ENCODE results near the gene ENTR1.

ENTR1 gene, protein sequence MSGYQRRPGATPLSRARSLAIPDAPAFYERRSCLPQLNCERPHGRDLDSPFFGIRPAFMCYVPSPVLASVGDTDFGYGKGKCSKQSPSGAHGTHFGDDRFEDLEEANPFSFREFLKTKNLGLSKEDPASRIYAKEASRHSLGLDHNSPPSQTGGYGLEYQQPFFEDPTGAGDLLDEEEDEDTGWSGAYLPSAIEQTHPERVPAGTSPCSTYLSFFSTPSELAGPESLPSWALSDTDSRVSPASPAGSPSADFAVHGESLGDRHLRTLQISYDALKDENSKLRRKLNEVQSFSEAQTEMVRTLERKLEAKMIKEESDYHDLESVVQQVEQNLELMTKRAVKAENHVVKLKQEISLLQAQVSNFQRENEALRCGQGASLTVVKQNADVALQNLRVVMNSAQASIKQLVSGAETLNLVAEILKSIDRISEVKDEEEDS

GRCh38 chr9:136410500-136411287 lies at the start of gene ENTR1, which contains the start of gene PMPCA:
Gene ENTR1, minus strand, starts transcription at chr9:136410614. Its CDS starts 217 bp downstream, at chr9:136410397.
Gene PMPCA, plus strand, starts transcription at chr9:136410658. Its CDS starts 11 bp downstream, at chr9:136410669.
- ChIA-PET CTCF (no interaction called here), POLR2A (interaction anchor here (0.7 to 2.2 kb wide), 5 partner anchors 10 to 47 kb away, joined by 3 to 10 read pairs (median 3); partner anchors contain the start of gene DNLZ)
- DNase-seq (ENCODE audit: extremely low spot score), result peak; percentile 97
- peak; percentile 47 for TF ChIP-seq L3MBTL2 (conservative IDR thresholded peaks at IDR 0.05)
- TF ChIP-seq SP1 (IDR thresholded peaks at IDR 0.05), result no peak
- peak; percentile 66; the same call in 1 of the 2 replicates for TF ChIP-seq ELF4 (IDR thresholded peaks at IDR 0.05)

DNA sequence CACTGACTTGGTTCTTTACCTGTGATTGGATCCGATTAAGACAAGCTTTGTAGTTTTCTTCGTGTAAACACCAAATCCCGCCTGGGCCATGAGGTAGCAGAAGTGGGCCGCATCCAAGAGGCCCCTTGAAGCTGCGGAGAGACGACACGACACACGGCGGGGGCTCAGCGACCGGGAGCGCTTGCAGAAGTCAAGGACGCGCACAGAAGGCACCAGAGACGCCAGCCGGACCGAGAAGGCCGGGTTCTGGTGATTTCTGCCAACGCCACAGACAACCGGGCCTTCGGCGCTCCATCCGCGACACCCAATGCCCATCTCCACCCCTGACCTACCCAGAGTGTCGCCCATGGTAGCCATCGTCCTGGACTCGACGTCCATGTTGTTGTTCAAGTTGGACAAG lies 49.0 kb upstream of the ENTR1 start:
- TF ChIP-seq L3MBTL2 (conservative IDR thresholded peaks at IDR 0.05) (no peak), FOXM1 (IDR thresholded peaks at IDR 0.05; ENCODE audit: borderline replicate concordance) (no peak), LEF1 (IDR thresholded peaks at IDR 0.05; ENCODE audit: borderline replicate concordance) (no peak), ELF4 (IDR thresholded peaks at IDR 0.05) (no peak), NFRKB (IDR thresholded peaks at IDR 0.05) (no peak), ARNT (IDR thresholded peaks at IDR 0.05) (no peak), FOXK2 (IDR thresholded peaks at IDR 0.05) (no peak), SUZ12 (IDR thresholded peaks at IDR 0.05) (no peak)
- POLR2A ChIA-PET, result no interaction called here
- no peak for DNase-seq (ENCODE audit: extremely low spot score)
- CTCF ChIA-PET, result no interaction called here

DNA sequence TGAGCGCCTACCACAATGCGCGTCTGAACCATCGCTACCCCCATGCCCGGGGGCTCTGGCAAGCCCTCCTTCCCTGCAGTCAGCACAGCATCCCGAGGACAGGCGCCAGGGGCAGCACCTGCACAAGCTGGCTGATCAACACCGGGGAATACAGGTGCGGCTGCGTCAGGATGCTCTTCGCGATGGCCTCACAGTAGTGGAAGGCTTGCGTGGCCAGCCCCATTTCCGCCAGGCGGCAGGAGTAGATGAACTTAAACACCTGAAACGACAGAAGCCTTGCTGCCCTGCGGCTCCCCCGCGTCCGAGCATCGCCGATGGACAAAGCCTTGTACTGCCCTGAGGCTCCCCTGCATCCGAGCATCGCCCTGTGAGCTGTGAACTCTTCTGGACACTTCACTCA lies 46.9 kb upstream of the ENTR1 start:
- ChIA-PET POLR2A (no interaction called here), CTCF (no interaction called here)
- no peak for TF ChIP-seq HDGF (IDR thresholded peaks at IDR 0.05; ENCODE audit: borderline replicate concordance)
- no peak for TF ChIP-seq ARNT (IDR thresholded peaks at IDR 0.05)
- no peak for TF ChIP-seq LEF1 (IDR thresholded peaks at IDR 0.05; ENCODE audit: borderline replicate concordance)
- no peak for TF ChIP-seq ZNF384 (IDR thresholded peaks at IDR 0.05)
- TF ChIP-seq, protein P1, sequence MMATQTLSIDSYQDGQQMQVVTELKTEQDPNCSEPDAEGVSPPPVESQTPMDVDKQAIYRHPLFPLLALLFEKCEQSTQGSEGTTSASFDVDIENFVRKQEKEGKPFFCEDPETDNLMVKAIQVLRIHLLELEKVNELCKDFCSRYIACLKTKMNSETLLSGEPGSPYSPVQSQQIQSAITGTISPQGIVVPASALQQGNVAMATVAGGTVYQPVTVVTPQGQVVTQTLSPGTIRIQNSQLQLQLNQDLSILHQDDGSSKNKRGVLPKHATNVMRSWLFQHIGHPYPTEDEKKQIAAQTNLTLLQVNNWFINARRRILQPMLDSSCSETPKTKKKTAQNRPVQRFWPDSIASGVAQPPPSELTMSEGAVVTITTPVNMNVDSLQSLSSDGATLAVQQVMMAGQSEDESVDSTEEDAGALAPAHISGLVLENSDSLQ (IDR thresholded peaks at IDR 0.05), result no peak
- DNase-seq (ENCODE audit: extremely low spot score), result no peak

DNA sequence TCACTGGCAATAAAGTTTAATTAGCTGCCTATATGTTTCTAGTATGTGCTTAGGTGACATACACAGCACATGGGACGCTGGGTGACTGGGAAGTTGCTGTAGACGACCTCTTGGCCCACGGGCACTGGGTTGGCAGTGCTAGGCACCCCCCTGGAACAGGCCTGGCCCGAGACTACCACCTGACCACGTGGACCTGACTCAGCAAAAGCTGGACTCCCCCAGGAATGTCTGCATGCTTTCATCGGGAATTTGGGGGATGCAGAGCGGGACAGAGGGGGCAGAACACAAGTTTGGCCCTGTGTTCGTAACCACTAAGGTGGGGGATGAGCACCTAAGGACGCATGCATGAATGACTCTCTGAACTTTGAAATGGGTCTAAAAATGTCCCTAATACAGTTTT lies 45.8 kb upstream of the ENTR1 start:
- TF ChIP-seq BHLHE40 (IDR thresholded peaks at IDR 0.05; ENCODE audit: borderline replicate concordance) (no peak), CTBP1 (IDR thresholded peaks at IDR 0.05; ENCODE audit: borderline replicate concordance) (no peak)
- CTCF ChIA-PET, result no interaction called here
- DNase-seq (ENCODE audit: extremely low spot score), result no peak
- POLR2A ChIA-PET, result no interaction called here

- ChIA-PET CTCF (no interaction called here), POLR2A (no interaction called here)
- DNase-seq (ENCODE audit: extremely low spot score), result no peak
- no peak for TF ChIP-seq CTBP1 (IDR thresholded peaks at IDR 0.05; ENCODE audit: borderline replicate concordance)
- TF ChIP-seq L3MBTL2 (conservative IDR thresholded peaks at IDR 0.05), result no peak
- TF ChIP-seq FOXK2 (IDR thresholded peaks at IDR 0.05), result no peak
- TF ChIP-seq SUZ12 (IDR thresholded peaks at IDR 0.05), result no peak
- no peak for TF ChIP-seq ARNT (IDR thresholded peaks at IDR 0.05)
- TF ChIP-seq ELF4 (IDR thresholded peaks at IDR 0.05), result no peak
- no peak for TF ChIP-seq SP1 (IDR thresholded peaks at IDR 0.05)
- TF ChIP-seq, protein P1 (IDR thresholded peaks at IDR 0.05), result no peak
- TF ChIP-seq FOXA1 (IDR thresholded peaks at IDR 0.05), result no peak
- TF ChIP-seq FOXM1 (IDR thresholded peaks at IDR 0.05; ENCODE audit: borderline replicate concordance), result no peak
- TF ChIP-seq HDGF (IDR thresholded peaks at IDR 0.05; ENCODE audit: borderline replicate concordance), result no peak
- no peak for TF ChIP-seq NFRKB (IDR thresholded peaks at IDR 0.05)
- TF ChIP-seq BHLHE40 (IDR thresholded peaks at IDR 0.05; ENCODE audit: borderline replicate concordance), result no peak
- no peak for TF ChIP-seq LEF1 (IDR thresholded peaks at IDR 0.05; ENCODE audit: borderline replicate concordance)
- no peak for TF ChIP-seq TARDBP (IDR thresholded peaks at IDR 0.05)
- no peak for TF ChIP-seq ZNF384 (IDR thresholded peaks at IDR 0.05)
Observed at GRCh38 chr9:136455043-136456002, 44.9 kb upstream of the ENTR1 start.

GRCh38 chr9:136454026-136454796 lies 43.8 kb upstream of the ENTR1 start:
- no peak for DNase-seq (ENCODE audit: extremely low spot score)
- POLR2A ChIA-PET, result no interaction called here
- TF ChIP-seq NFRKB (IDR thresholded peaks at IDR 0.05), result no peak
- TF ChIP-seq BHLHE40 (IDR thresholded peaks at IDR 0.05; ENCODE audit: borderline replicate concordance), result no peak
- no peak for TF ChIP-seq TARDBP (IDR thresholded peaks at IDR 0.05)
- no peak for TF ChIP-seq SUZ12 (IDR thresholded peaks at IDR 0.05)
- no peak for TF ChIP-seq FOXK2 (IDR thresholded peaks at IDR 0.05)
- no peak for TF ChIP-seq HDGF (IDR thresholded peaks at IDR 0.05; ENCODE audit: borderline replicate concordance)
- TF ChIP-seq FOXA1 (IDR thresholded peaks at IDR 0.05), result no peak
- CTCF ChIA-PET, result no interaction called here

Measured in HEK293T (cell line).